ENCODE data around the gene UBC. TPM values are rescaled to one million over a fixed set of nuclear protein-coding genes. Genes with fewer than 3 reads are reported as not detected.

UBC gene
- total and polyA plus RNA-seq, 4 donors: 1,113 to 1,682 (median 1,303) TPM

GRCh38 chr12:124863416-124864325 is 50.8 kb downstream of the UBC start, which contains the start of gene SCARB1:
Gene SCARB1, minus strand, starts transcription at chr12:124863864. Its CDS starts 144 bp downstream, at chr12:124863720.
- no peak for TF ChIP-seq CTCF (IDR thresholded peaks at IDR 0.05; ENCODE audit: control extremely low read depth, extremely low read depth)
- no peaks in the 10 kb centered on the region for H3K9me3 ChIP-seq (ENCODE audit: control insufficient read depth in 4 of 4, insufficient read depth in 3 of 4, low read length in 3 of 4)
- peak; percentile 83 to 94 (median 91) for DNase-seq
- H3K9ac ChIP-seq (ENCODE audit: insufficient read depth in 1 of 2, low read length in 2 of 2): peak within 1 kb of the TSS; percentile 37 to 49
- ATAC-seq (ENCODE audit: insufficient read depth, low FRiP score): peak; percentile 97
- H3K4me3 ChIP-seq: peak within 1 kb of the TSS; percentile 77
- no peaks in the 10 kb centered on the region for H3K36me3 ChIP-seq (ENCODE audit: control insufficient read depth in 4 of 4, insufficient read depth in 4 of 4, low read length in 4 of 4)
- WGBS, 2 donors: 0% methylated on average over 63 to 89 of the region's 89 CpGs
- peak within 1 kb of the TSS in 1 of 2 donors; percentile 74 for H3K27ac ChIP-seq (ENCODE audit: low read depth in 1 of 2, low read length in 1 of 2)
- H3K27me3 ChIP-seq (ENCODE audit: control insufficient read depth in 3 of 3, insufficient read depth in 3 of 3, low read length in 2 of 3): no peaks in the 10 kb centered on the region
- peaks cover 0 to 19% (median 5%) of the 10 kb centered on the region in 5 donors for H3K4me1 ChIP-seq (ENCODE audit: control insufficient read depth in 5 of 5, insufficient read depth in 5 of 5, low read length in 5 of 5)

- Histone ChIP-seq H3K9ac (ENCODE audit: insufficient read depth in 1 of 2, low read length in 2 of 2) (no peak overlapping the region), H3K4me3 (peak overlapping the region; percentile 77), H3K9me3 (ENCODE audit: control insufficient read depth in 4 of 4, insufficient read depth in 3 of 4, low read length in 3 of 4) (no peaks in the 10 kb centered on the region), H3K27me3 (ENCODE audit: control insufficient read depth in 3 of 3, insufficient read depth in 3 of 3, low read length in 2 of 3) (no peaks in the 10 kb centered on the region), H3K4me1 (ENCODE audit: control insufficient read depth in 5 of 5, insufficient read depth in 5 of 5, low read length in 5 of 5) (peaks cover 0 to 19% (median 5%) of the 10 kb centered on the region in 5 donors), H3K27ac (ENCODE audit: low read depth in 1 of 2, low read length in 1 of 2) (no peak overlapping the region), H3K36me3 (ENCODE audit: control insufficient read depth in 4 of 4, insufficient read depth in 4 of 4, low read length in 4 of 4) (no peaks in the 10 kb centered on the region)
- TF ChIP-seq CTCF (IDR thresholded peaks at IDR 0.05; ENCODE audit: control extremely low read depth, extremely low read depth): no peak
- DNase-seq: no peak
- no peak for ATAC-seq (ENCODE audit: insufficient read depth, low FRiP score)
- WGBS, 2 donors: 21 to 25% methylated on average over 18 to 22 of the region's 22 CpGs
Measured at GRCh38 chr12:124862768-124863415, 51.6 kb downstream of the UBC start.

- 75 to 78% methylated on average over 8 of the region's 8 CpGs for WGBS, 2 donors
- H3K4me3 ChIP-seq: no peak overlapping the region
- ATAC-seq (ENCODE audit: insufficient read depth, low FRiP score) (no peak), DNase-seq (no peak)
- H3K9ac ChIP-seq (ENCODE audit: insufficient read depth in 1 of 2, low read length in 2 of 2): no peak overlapping the region
- no peak for TF ChIP-seq CTCF (IDR thresholded peaks at IDR 0.05; ENCODE audit: control extremely low read depth, extremely low read depth)
- peak overlapping the region in 1 of 2 donors; percentile 15 for H3K27ac ChIP-seq (ENCODE audit: low read depth in 1 of 2, low read length in 1 of 2)
- no peaks in the 10 kb centered on the region for H3K36me3 ChIP-seq (ENCODE audit: control insufficient read depth in 4 of 4, insufficient read depth in 4 of 4, low read length in 4 of 4)
- H3K9me3 ChIP-seq (ENCODE audit: control insufficient read depth in 4 of 4, insufficient read depth in 3 of 4, low read length in 3 of 4): no peaks in the 10 kb centered on the region
- H3K27me3 ChIP-seq (ENCODE audit: control insufficient read depth in 3 of 3, insufficient read depth in 3 of 3, low read length in 2 of 3): no peaks in the 10 kb centered on the region
- peaks cover 0 to 19% (median 5%) of the 10 kb centered on the region in 5 donors for H3K4me1 ChIP-seq (ENCODE audit: control insufficient read depth in 5 of 5, insufficient read depth in 5 of 5, low read length in 5 of 5)
Measured at GRCh38 chr12:124861898-124862676, 52.4 kb downstream of the UBC start.

Small RNAs within 50 kb of the gene (small RNA-seq; reads per million reads assigned to genes)
- gene MIR5188 (ENCODE audit: low replicate concordance) (not detected), gene RNU6-927P (ENCODE audit: low replicate concordance) (not detected)

Other genes with a start within 250 kb of the UBC start
- gene SCARB1, start 50.8 kb downstream of the UBC start, total RNA-seq: 10 to 100 TPM; 28.0 to 31.3 TPM
- 10 to 100 TPM; 11.9 to 29.7 TPM for gene SCARB1, start 50.8 kb downstream of the UBC start, polyA plus RNA-seq
- gene DHX37, start 74.5 kb upstream of the UBC start, total RNA-seq: 10 to 100 TPM in 1 of 2 donors, 1 to 10 TPM in 1; 8.8 to 20.5 TPM
- gene DHX37, start 74.5 kb upstream of the UBC start, polyA plus RNA-seq: 10 to 100 TPM in 1 of 2 donors, 1 to 10 TPM in 1; 9.6 to 13.1 TPM
- 1 to 10 TPM; 6.6 to 9.5 TPM for gene BRI3BP, start 79.0 kb upstream of the UBC start, total RNA-seq
- gene BRI3BP, start 79.0 kb upstream of the UBC start, polyA plus RNA-seq: 1 to 10 TPM; 2.3 to 4.5 TPM
- 10 to 100 TPM; 18.0 to 33.5 TPM for gene AACS, start 150.8 kb upstream of the UBC start, total RNA-seq
- 10 to 100 TPM; 15.4 to 17.2 TPM for gene AACS, start 150.8 kb upstream of the UBC start, polyA plus RNA-seq

Data from lung (tissue), 13 donors.